B cell (primary cell): ENCODE measurements around the gene TDRD15. TPM values are rescaled to one million over a fixed set of nuclear protein-coding genes. Genes with fewer than 3 reads are reported as not detected.

Experiments used
- ATAC-seq: fragments of 200-7000 bp; cut with Tn5 transposase; one replicate; pipeline ENCODE4 v1.10.0; 2021; ENCODE audit warnings: low read depth, mild to moderate bottlenecking, moderate number of reproducible peaks, moderate library complexity
- CTCF ChIA-PET: fragments of 350-600 bp; sonication (Branson Sonifier 250); formaldehyde crosslinking; loops from one replicate; lab custom pipeline; 2021; ENCODE audit warnings: antibody characterized with exemption, inconsistent platforms; lab: Charles Lee
- POLR2A ChIA-PET: fragments of 350-600 bp; sonication (Branson Sonifier 250); formaldehyde crosslinking; loops from one replicate; lab custom pipeline; 2021; ENCODE audit warnings: antibody characterized with exemption; lab: Charles Lee
- DNase-seq: peaks from one replicate; pipeline ENCODE4 v3.0.0; 2013
- H2AFZ ChIP-seq: 2 replicates; pipeline ENCODE4 v1.6.1; 2012; ENCODE audit warnings: mild to moderate bottlenecking, low read depth, low read length; ENCODE audit not compliant: insufficient read depth, poor library complexity, severe bottlenecking
- H3K27ac ChIP-seq, 2 donors: 1 replicate in 1 of 2; 2 replicates in 1 of 2; pipeline ENCODE4 v1.5.1; 2012 to 2013; ENCODE audit warnings: low read length in 2 of 2, mild to moderate bottlenecking in 2 of 2, moderate library complexity in 1 of 2
- H3K27me3 ChIP-seq, 4 experiments: fragments of 200-600 bp in 1 of 4; sonication (generic) in 1 of 4; replicated peaks in 1 of 4; 1 replicate in 2 of 4; 2 replicates in 2 of 4; pipeline versions ENCODE4 v1.6.1 to v1.7.0; 2013 to 2016; ENCODE audit warnings: low read length in 3 of 4, mild to moderate bottlenecking in 2 of 4, mixed read lengths in 1 of 4, moderate library complexity in 1 of 4; ENCODE audit not compliant: insufficient read depth in 4 of 4, control insufficient read depth in 3 of 4; ENCODE audit errors: control extremely low read depth in 1 of 4
- H3K36me3 ChIP-seq, 2 experiments: replicated peaks in 1 of 2; 1 replicate in 1 of 2; 2 replicates in 1 of 2; pipeline versions ENCODE4 v1.6.1 to v1.7.1; 2013; ENCODE audit warnings: low read length in 1 of 2; ENCODE audit not compliant: insufficient read depth in 2 of 2, control insufficient read depth in 1 of 2; ENCODE audit errors: control extremely low read depth in 1 of 2, extremely low read depth in 1 of 2
- H3K4me1 ChIP-seq, 2 donors: fragments of 200-600 bp in 1 of 2; sonication (generic) in 1 of 2; 1 replicate in 1 of 2; 2 replicates in 1 of 2; pipeline versions ENCODE4 v1.5.1 to v1.6.1; 2013 to 2017; ENCODE audit warnings: low read length in 2 of 2; ENCODE audit not compliant: control insufficient read depth in 2 of 2, insufficient read depth in 2 of 2
- H3K4me2 ChIP-seq: replicated peaks from 2 replicates; pipeline ENCODE3; 2012; ENCODE audit warnings: mild to moderate bottlenecking, low read depth, low read length; ENCODE audit not compliant: poor library complexity, severe bottlenecking
- H3K4me3 ChIP-seq, 5 experiments: fragments of 200-600 bp in 1 of 5; sonication (generic) in 1 of 5; 1 replicate in 3 of 5; 2 replicates in 2 of 5; pipeline versions ENCODE4 v1.5.1 to v1.7.0; 2011 to 2016; ENCODE audit warnings: low read length in 4 of 5, mild to moderate bottlenecking in 4 of 5, low read depth in 2 of 5, control low read depth in 1 of 5, moderate library complexity in 1 of 5; ENCODE audit not compliant: insufficient read depth in 1 of 5; ENCODE audit errors: control extremely low read depth in 1 of 5, extremely low read depth in 1 of 5
- H3K79me2 ChIP-seq: fragments of 200-600 bp; sonication (generic); one replicate; pipeline ENCODE4 v1.6.0; 2016; ENCODE audit warnings: low read length; ENCODE audit not compliant: control insufficient read depth, insufficient read depth
- H3K9ac ChIP-seq: fragments of 200-600 bp; sonication (generic); 2 replicates; pipeline ENCODE4 v1.6.1; 2017; ENCODE audit warnings: mild to moderate bottlenecking, low read length, moderate library complexity
- H3K9me3 ChIP-seq, 3 donors: one replicate each; pipeline versions ENCODE4 v1.6.1 to v1.7.1; 2013; ENCODE audit warnings: low read length in 2 of 3; ENCODE audit not compliant: control insufficient read depth in 2 of 3, insufficient read depth in 1 of 3; ENCODE audit errors: control extremely low read depth in 1 of 3
- H4K20me1 ChIP-seq: 2 replicates; pipeline ENCODE4 v1.6.0; 2012; ENCODE audit warnings: mild to moderate bottlenecking, low read length; ENCODE audit not compliant: insufficient read depth, control insufficient read depth, poor library complexity, severe bottlenecking
- H3K27ac Mint-ChIP-seq: one replicate; pipeline ENCODE4 v1.8.0; 2021; ENCODE audit warnings: mixed read lengths
- H3K27me3 Mint-ChIP-seq: one replicate; pipeline ENCODE4 v1.8.0; 2021; ENCODE audit warnings: mixed read lengths
- H3K4me1 Mint-ChIP-seq: one replicate; pipeline ENCODE4 v1.8.0; 2021; ENCODE audit warnings: mixed read lengths
- H3K4me3 Mint-ChIP-seq: one replicate; pipeline ENCODE4 v1.8.0; 2021; ENCODE audit warnings: mixed read lengths
- H3K9me3 Mint-ChIP-seq: one replicate; pipeline ENCODE4 v1.8.0; 2022; ENCODE audit warnings: mixed read lengths; ENCODE audit not compliant: insufficient read depth
- CTCF ChIP-seq: fragments of 200-600 bp; IDR thresholded peaks from one replicate; pipeline ENCODE4 v1.8.0; 2022; ENCODE audit warnings: antibody characterized with exemption, mild to moderate bottlenecking
- EZH2 ChIP-seq: IDR thresholded peaks from 2 replicates; pipeline ENCODE4 v1.6.1; 2012; ENCODE audit warnings: borderline replicate concordance, low read depth, mild to moderate bottlenecking, moderate library complexity, low read length; ENCODE audit not compliant: insufficient read depth, poor library complexity, severe bottlenecking
- WGBS: methylation state at CpG from one replicate; pipeline ENCODE4 v1.1.5; 2013; ENCODE audit warnings: missing lambda C conversion rate; ENCODE audit not compliant: insufficient coverage; 5-methylcytosine and 5-hydroxymethylcytosine counted together
- intact Hi-C: fragments of 100-400 bp; cut with micrococcal nuclease; formaldehyde crosslinking; loops from one replicate; pipeline ENCODE4 v1.10.0; 2022
- polyA plus RNA-seq: library from polyadenylated mRNA; depleted of rRNA; stranded (reverse); fragments of >200 nt; gene quantifications from 2 replicates; pipeline ENCODE4 v1.2.3, GENCODE V29; 2012
- total RNA-seq, 2 donors: library from RNA; stranded (reverse); fragments of 120-200 nt in 1 of 2; gene quantifications; 1 replicate in 1 of 2; 2 replicates in 1 of 2; pipeline versions ENCODE4 v1.2.3 to v1.2.4, GENCODE V29; 2013 to 2022

The TDRD15 gene
- total and polyA plus RNA-seq, 2 donors (not counting 1 experiment from before 2014, with no cell fraction given) = 0.04 to 1.1 TPM

GRCh38 chr2:21131861-21132260, 8.1 kb downstream of the TDRD15 start:
- intact Hi-C loops = no loop called here
- no peaks in the 10 kb centered on the region for H3K36me3 ChIP-seq
- H3K4me3 Mint-ChIP-seq = no peak overlapping the region
- no peaks in the 10 kb centered on the region for H3K9me3 ChIP-seq
- no peak overlapping the region for H3K27ac Mint-ChIP-seq
- H3K27me3 ChIP-seq = no peaks in the 10 kb centered on the region
- H2AFZ ChIP-seq = no peak overlapping the region
- no peak overlapping the region for H3K4me3 ChIP-seq
- no peaks in the 10 kb centered on the region for H3K9me3 Mint-ChIP-seq
- WGBS = 89% methylated on average over 4 of the region's 5 CpGs
- TF ChIP-seq CTCF = no peak
- ATAC-seq (no peak), DNase-seq (no peak)
- CTCF ChIA-PET = no interaction called here
- POLR2A ChIA-PET = no interaction called here
- H3K4me1 ChIP-seq = no peaks in the 10 kb centered on the region
- no peak overlapping the region for H3K27ac ChIP-seq
- H4K20me1 ChIP-seq = no peaks in the 10 kb centered on the region
- H3K4me2 ChIP-seq = no peak overlapping the region
- no peak overlapping the region for H3K9ac ChIP-seq
- no peaks in the 10 kb centered on the region for H3K27me3 Mint-ChIP-seq
- H3K79me2 ChIP-seq = no peaks in the 10 kb centered on the region
- no peaks in the 10 kb centered on the region for H3K4me1 Mint-ChIP-seq

- Histone ChIP-seq H2AFZ (no peak overlapping the region), H3K4me3 (no peak overlapping the region), H4K20me1 (no peaks in the 10 kb centered on the region), H3K79me2 (no peaks in the 10 kb centered on the region), H3K9me3 (no peaks in the 10 kb centered on the region), H3K4me1 (no peaks in the 10 kb centered on the region), H3K4me2 (no peak overlapping the region), H3K27ac (no peak overlapping the region), H3K36me3 (no peaks in the 10 kb centered on the region), H3K27me3 (no peaks in the 10 kb centered on the region), H3K9ac (no peak overlapping the region)
- CTCF ChIA-PET = no interaction called here
- Mint-ChIP-seq H3K27me3 (peaks cover 3% of the 10 kb centered on the region), H3K4me1 (no peaks in the 10 kb centered on the region), H3K9me3 (no peaks in the 10 kb centered on the region), H3K4me3 (no peak overlapping the region), H3K27ac (no peak overlapping the region)
- DNase-seq (no peak), ATAC-seq (no peak)
- WGBS = no CpG with 5 or more reads among the region's 2 CpGs
- POLR2A ChIA-PET = no interaction called here
- intact Hi-C loops = no loop called here
- TF ChIP-seq EZH2 (no peak), CTCF (no peak)
Measured at GRCh38 chr2:21135585-21135984, 11.8 kb downstream of the TDRD15 start.
